ENCODE measurements around the gene KIFAP3.

KIFAP3 gene

DNA sequence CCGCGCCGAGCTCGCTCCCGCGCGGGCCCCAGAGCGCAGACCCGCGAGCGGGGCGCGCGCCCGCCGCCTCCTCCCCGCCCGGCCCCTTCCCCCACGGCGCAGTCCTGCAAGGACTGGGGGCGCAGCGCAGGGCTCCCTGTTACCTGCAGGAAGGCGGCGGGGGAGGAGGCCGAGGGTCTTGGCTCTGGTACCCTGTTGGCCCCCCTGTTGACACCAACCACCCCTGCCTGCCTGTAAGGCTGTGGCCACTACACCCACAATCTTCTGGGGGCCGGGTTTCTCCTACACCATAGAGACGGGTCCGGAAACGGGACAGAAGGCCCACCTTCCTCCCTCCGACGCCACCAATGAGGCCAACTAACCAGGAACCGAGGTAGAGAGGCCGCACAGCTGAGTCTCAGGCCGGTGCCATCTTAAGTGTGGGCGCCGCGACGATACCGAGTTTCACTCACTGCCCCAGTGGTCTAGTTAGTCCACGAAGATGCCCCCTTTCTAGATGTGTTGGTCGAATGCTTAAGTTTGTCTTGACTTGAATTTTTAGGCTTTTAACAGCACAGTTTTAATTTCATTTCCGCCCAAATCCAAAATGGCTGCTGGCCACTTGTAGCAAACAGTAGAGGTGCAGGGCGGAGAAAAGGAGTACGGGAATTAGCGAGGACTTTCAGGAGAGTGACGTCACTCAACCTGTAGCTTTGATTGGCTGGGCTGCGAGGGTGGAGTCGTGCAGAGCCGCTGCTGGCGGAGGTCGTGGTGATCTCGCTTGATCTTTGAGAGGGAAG is 180.7 kb downstream of the KIFAP3 start, which contains the start of gene SCYL3:
Gene SCYL3 (minus strand): TSS at position 252 of the 779 bp plus-strand sequence. CDS start 5,056 bp downstream, outside the sequence.
- H3K4me3 ChIP-seq (ENCODE audit: low read length): peak within 1 kb of the TSS; percentile 88
- no peak for TF ChIP-seq CTCF (conservative IDR thresholded peaks at IDR 0.05; ENCODE audit: low read depth, low read length)
- peak; percentile 97 for DNase-seq (ENCODE audit: low read depth)

GRCh38 chr1:169892927-169893644 is 181.4 kb downstream of the KIFAP3 start:
- no peak for DNase-seq (ENCODE audit: low read depth)
- peak overlapping the region; percentile 88 for H3K4me3 ChIP-seq (ENCODE audit: low read length)
- TF ChIP-seq CTCF (conservative IDR thresholded peaks at IDR 0.05; ENCODE audit: low read depth, low read length): no peak

DNA sequence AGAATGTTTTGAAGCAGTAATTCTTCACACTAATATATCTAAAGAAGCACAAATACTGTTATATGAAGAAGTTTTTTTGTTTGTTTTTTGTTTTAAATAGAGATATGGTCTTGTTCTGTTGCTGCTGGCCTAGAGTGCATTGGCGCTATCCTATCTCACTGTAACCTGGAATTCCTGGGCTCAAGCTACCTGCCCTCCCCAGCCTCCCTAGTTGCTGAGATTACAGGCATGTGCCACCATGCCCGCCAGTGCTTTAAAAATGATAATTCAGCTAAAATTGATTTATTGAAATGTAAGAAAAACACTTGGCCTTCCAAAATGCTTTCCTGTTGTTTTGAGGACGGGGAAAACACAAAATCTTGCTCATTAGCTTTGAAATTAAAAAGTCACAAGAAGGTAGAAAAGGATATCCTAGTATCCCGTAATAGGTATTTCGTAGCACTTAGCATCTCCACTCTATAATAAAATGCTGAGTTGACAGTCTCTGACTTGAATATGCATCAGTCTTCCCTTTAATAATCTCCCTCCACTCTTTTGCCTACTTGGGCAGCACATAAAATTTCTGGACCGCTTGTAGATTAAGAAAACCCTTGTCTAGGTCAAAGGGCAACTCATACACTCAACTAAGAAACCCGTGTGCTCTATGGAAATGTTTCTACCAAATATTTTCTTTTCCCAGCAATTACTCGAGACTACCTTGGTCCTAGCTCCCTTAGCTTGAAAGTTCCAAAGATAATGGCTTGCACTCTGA is 182.1 kb downstream of the KIFAP3 start:
- DNase-seq (ENCODE audit: low read depth): no peak
- H3K4me3 ChIP-seq (ENCODE audit: low read length): peak overlapping the region; percentile 88
- no peak for TF ChIP-seq CTCF (conservative IDR thresholded peaks at IDR 0.05; ENCODE audit: low read depth, low read length)

GRCh38 chr1:169891539-169891885 is 183.0 kb downstream of the KIFAP3 start:
- no peak overlapping the region for H3K4me3 ChIP-seq (ENCODE audit: low read length)
- no peak for TF ChIP-seq CTCF (conservative IDR thresholded peaks at IDR 0.05; ENCODE audit: low read depth, low read length)

GRCh38 chr1:169890761-169891538 is 183.5 kb downstream of the KIFAP3 start:
- H3K4me3 ChIP-seq (ENCODE audit: low read length): no peak overlapping the region
- no peak for DNase-seq (ENCODE audit: low read depth)
- no peak for TF ChIP-seq CTCF (conservative IDR thresholded peaks at IDR 0.05; ENCODE audit: low read depth, low read length)

More at GRCh38 chr1:169891539-169891885, 183.0 kb downstream of the KIFAP3 start:
- no peak for DNase-seq (ENCODE audit: low read depth)

GRCh38 chr1:169889871-169890270 is 184.6 kb downstream of the KIFAP3 start:
- no peak for DNase-seq (ENCODE audit: low read depth)
- no peak overlapping the region for H3K4me3 ChIP-seq (ENCODE audit: low read length)
- no peak for TF ChIP-seq CTCF (conservative IDR thresholded peaks at IDR 0.05; ENCODE audit: low read depth, low read length)
